SK-N-SH (cell line): ENCODE results near the gene FZD7. TPM values are rescaled to one million over a fixed set of nuclear protein-coding genes. Genes with fewer than 3 reads are reported as not detected.

Experiments
- CTCF ChIA-PET: fragments of 300-600, 350-600 bp; formaldehyde crosslinking; extraction: SDS; loops from one replicate; lab custom pipeline; 2021; lab: Yijun Ruan, JAX
- POLR2A ChIA-PET: fragments of 350-600 bp; sonication (Branson Sonifier 250); formaldehyde crosslinking; extraction: SDS; loops from one replicate; lab custom pipeline; 2020; ENCODE audit warnings: antibody characterized with exemption, inconsistent platforms; lab: Yijun Ruan, JAX
- DNase-seq: peaks from one replicate; pipeline ENCODE4 v3.0.0; 2012
- H2AFZ ChIP-seq: fragments of 200-600 bp; sonication (generic); 2 replicates; pipeline ENCODE4 v1.8.1; 2016; ENCODE audit warnings: antibody characterized with exemption, mild to moderate bottlenecking, low read depth
- H3F3A ChIP-seq: fragments of 200-600 bp; sonication (generic); replicated peaks from 2 replicates; pipeline ENCODE3; 2016; ENCODE audit warnings: antibody characterized with exemption, mild to moderate bottlenecking; ENCODE audit not compliant: insufficient read depth
- H3K27ac ChIP-seq, 2 experiments: fragments of 200-500 bp in 1 of 2; fragments of 200-600 bp in 1 of 2; sonication (Bioruptor generic) in 1 of 2; sonication (generic), shearing (Covaris generic) in 1 of 2; 2 replicates each; pipeline versions ENCODE4 v1.5.1 to v1.6.1; 2014 to 2016; ENCODE audit warnings: low read depth in 2 of 2, inconsistent platforms in 1 of 2, low read length in 1 of 2, mild to moderate bottlenecking in 1 of 2, mixed read lengths in 1 of 2
- H3K27me3 ChIP-seq: fragments of 200-600 bp; sonication (generic), shearing (Covaris generic); 2 replicates; pipeline ENCODE4 v1.6.1; 2016; ENCODE audit warnings: mixed run types; ENCODE audit not compliant: insufficient read depth
- H3K36me3 ChIP-seq, 2 experiments: fragments of 200-500 bp in 1 of 2; fragments of 200-600 bp in 1 of 2; sonication (Bioruptor generic) in 1 of 2; sonication (generic) in 1 of 2; replicated peaks in 1 of 2; 2 replicates each; pipeline versions ENCODE3 to v1.5.1; 2014 to 2016; ENCODE audit warnings: low read length in 1 of 2, mild to moderate bottlenecking in 1 of 2; ENCODE audit not compliant: insufficient read depth in 2 of 2, control insufficient read depth in 1 of 2
- H3K4me1 ChIP-seq, 2 experiments: fragments of 200-500 bp in 1 of 2; fragments of 200-600 bp in 1 of 2; sonication (Bioruptor generic) in 1 of 2; sonication (generic), shearing (Covaris generic) in 1 of 2; 2 replicates each; pipeline versions ENCODE4 v1.5.1 to v1.6.1; 2014 to 2016; ENCODE audit warnings: low read depth in 1 of 2, low read length in 1 of 2, mixed run types in 1 of 2; ENCODE audit not compliant: insufficient read depth in 2 of 2, control insufficient read depth in 1 of 2
- H3K4me2 ChIP-seq: fragments of 200-600 bp; sonication (generic), shearing (Covaris generic); 2 replicates; pipeline ENCODE4 v1.6.1; 2017; ENCODE audit warnings: mixed run types
- H3K4me3 ChIP-seq, 2 experiments: fragments of 200-500 bp in 1 of 2; fragments of 200-600 bp in 1 of 2; sonication (Bioruptor generic) in 1 of 2; sonication (generic), shearing (Covaris generic) in 1 of 2; 2 replicates each; pipeline versions ENCODE4 v1.5.1 to v1.8.1; 2014 to 2016; ENCODE audit warnings: low read depth in 2 of 2, inconsistent platforms in 1 of 2, low read length in 1 of 2, mild to moderate bottlenecking in 1 of 2, mixed read lengths in 1 of 2, moderate library complexity in 1 of 2
- H3K79me2 ChIP-seq: fragments of 200-600 bp; sonication (generic); 2 replicates; pipeline ENCODE4 v1.8.1; 2017; ENCODE audit warnings: mild to moderate bottlenecking; ENCODE audit not compliant: insufficient read depth
- H3K9ac ChIP-seq: fragments of 200-600 bp; sonication (generic); 2 replicates; pipeline ENCODE4 v1.6.1; 2017; ENCODE audit warnings: mixed run types
- H3K9me2 ChIP-seq: fragments of 200-600 bp; sonication (generic); 2 replicates; pipeline ENCODE4 v1.6.1; 2017; ENCODE audit warnings: mixed run types
- H3K9me3 ChIP-seq: fragments of 200-600 bp; sonication (generic); 2 replicates; pipeline ENCODE4 v1.6.1; 2017; ENCODE audit warnings: mixed run types, mild to moderate bottlenecking, moderate library complexity
- H4K20me1 ChIP-seq: fragments of 200-600 bp; sonication (generic); 2 replicates; pipeline ENCODE4 v1.6.1; 2017; ENCODE audit warnings: mild to moderate bottlenecking, mixed run types; ENCODE audit not compliant: insufficient read depth
- CHD2 ChIP-seq: fragments of 150-350 bp; IDR thresholded peaks from 2 replicates; pipeline ENCODE4 v1.6.1; 2018; ENCODE audit warnings: low read length; ENCODE audit not compliant: partially characterized antibody
- FOSL2 ChIP-seq: IDR thresholded peaks from 2 replicates; pipeline ENCODE4 v1.4.0; 2012; ENCODE audit warnings: low read depth, mild to moderate bottlenecking, moderate library complexity, borderline replicate concordance
- FOXJ3 ChIP-seq: sonication (generic); formaldehyde crosslinking; IDR thresholded peaks from 2 replicates; pipeline ENCODE4 v1.5.1; 2020; ENCODE audit warnings: mild to moderate bottlenecking, missing genetic modification reagents
- FOXM1 ChIP-seq: IDR thresholded peaks from 2 replicates; pipeline ENCODE4 v1.4.0; 2012; ENCODE audit warnings: low read depth, mild to moderate bottlenecking
- GATA2 ChIP-seq: sonication (generic); formaldehyde crosslinking; IDR thresholded peaks from 2 replicates; pipeline ENCODE4 v1.5.0; 2020; ENCODE audit warnings: mild to moderate bottlenecking, missing genetic modification reagents
- JUND ChIP-seq: IDR thresholded peaks from 2 replicates; pipeline ENCODE4 v1.4.0; 2012
- MEF2A ChIP-seq: IDR thresholded peaks from 2 replicates; pipeline ENCODE4 v1.4.0; 2012; ENCODE audit warnings: low read depth, borderline replicate concordance
- MXI1 ChIP-seq: IDR thresholded peaks from 2 replicates; pipeline ENCODE4 v1.6.1; 2012; ENCODE audit warnings: mild to moderate bottlenecking, low read depth, low read length, improper control_type of control experiment
- NFIC ChIP-seq: IDR thresholded peaks from 2 replicates; pipeline ENCODE4 v1.4.0; 2012; ENCODE audit warnings: borderline replicate concordance
- POLR2AphosphoS5 ChIP-seq: IDR thresholded peaks from 2 replicates; pipeline ENCODE4 v1.6.1; 2012; ENCODE audit warnings: low read depth, low read length
- RAD21 ChIP-seq: IDR thresholded peaks from 2 replicates; pipeline ENCODE4 v1.6.1; 2012; ENCODE audit warnings: mild to moderate bottlenecking, low read length
- RCOR1 ChIP-seq: fragments of 150-350 bp; IDR thresholded peaks from 2 replicates; pipeline ENCODE4 v1.6.1; 2017; ENCODE audit warnings: antibody characterized with exemption, low read length
- RXRA ChIP-seq: IDR thresholded peaks from 2 replicates; pipeline ENCODE4 v1.4.0; 2012; ENCODE audit warnings: low read depth, mild to moderate bottlenecking, borderline replicate concordance
- SMC3 ChIP-seq: IDR thresholded peaks from 2 replicates; pipeline ENCODE4 v1.6.1; 2012; ENCODE audit warnings: low read depth, low read length, improper control_type of control experiment
- TAF1 ChIP-seq: IDR thresholded peaks from 2 replicates; pipeline ENCODE4 v1.6.1; 2012; ENCODE audit warnings: low read depth, mild to moderate bottlenecking, low read length, moderate library complexity, borderline replicate concordance
- TEAD4 ChIP-seq: IDR thresholded peaks from 2 replicates; pipeline ENCODE4 v1.4.0; 2012; ENCODE audit warnings: mild to moderate bottlenecking, borderline replicate concordance; ENCODE audit not compliant: insufficient read depth
- WGBS: methylation state at CpG from one replicate; pipeline ENCODE4 v1.1.6; 2017; ENCODE audit warnings: low lambda C conversion rate; 5-methylcytosine and 5-hydroxymethylcytosine counted together
- polyA plus RNA-seq, 3 experiments: library from polyadenylated mRNA; depleted of rRNA; stranded (reverse); fragments of >200 nt; gene quantifications; 2 replicates each; pipeline ENCODE4 v1.2.3, GENCODE V29; 2012
- TF ChIP-seq, protein P1 (sequence below): fragments of 150-350 bp; IDR thresholded peaks from 2 replicates; pipeline ENCODE4 v1.6.1; 2016; ENCODE audit warnings: mild to moderate bottlenecking, low read depth, low read length
- TF ChIP-seq, protein P2 (sequence below): IDR thresholded peaks from 2 replicates; pipeline ENCODE4; 2012
- TF ChIP-seq, protein P3 (sequence below): IDR thresholded peaks from 2 replicates; pipeline ENCODE4 v1.4.0; 2012; ENCODE audit warnings: low read depth, borderline replicate concordance
- TF ChIP-seq, protein P4 (sequence below): fragments of 150-350 bp; IDR thresholded peaks from 2 replicates; pipeline ENCODE4 v1.6.1; 2017; ENCODE audit warnings: antibody characterized with exemption, low read length, low read depth, borderline replicate concordance

FZD7 gene
- polyA plus RNA-seq, 1 of the 3 experiments (the other 2 are of a cell fraction) = 19.7 TPM

DNA sequence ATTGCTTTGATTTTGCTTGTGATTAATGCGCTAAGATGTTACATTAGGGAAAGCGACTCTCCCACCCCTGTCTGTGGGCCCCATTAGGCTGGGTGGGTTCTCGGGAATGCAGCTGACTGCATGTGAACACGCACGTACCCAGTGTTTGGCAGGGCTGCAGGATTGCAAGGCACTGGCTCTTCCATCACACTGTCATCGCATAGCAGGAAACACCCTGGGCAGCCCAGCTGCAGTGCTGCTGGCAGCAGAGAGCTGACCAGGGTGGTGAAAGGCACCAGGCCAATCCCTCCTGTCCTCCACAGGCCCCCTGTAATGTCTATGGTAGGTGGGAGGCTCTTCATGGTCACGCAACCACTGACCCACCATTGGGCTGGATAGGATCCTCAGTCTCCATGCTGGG, 34.4 kb upstream of the FZD7 start:
- DNase-seq = no peak
- 93% methylated on average over 3 of the region's 7 CpGs for whole genome bisulfite sequencing
- CTCF ChIA-PET = no interaction called here

DNA sequence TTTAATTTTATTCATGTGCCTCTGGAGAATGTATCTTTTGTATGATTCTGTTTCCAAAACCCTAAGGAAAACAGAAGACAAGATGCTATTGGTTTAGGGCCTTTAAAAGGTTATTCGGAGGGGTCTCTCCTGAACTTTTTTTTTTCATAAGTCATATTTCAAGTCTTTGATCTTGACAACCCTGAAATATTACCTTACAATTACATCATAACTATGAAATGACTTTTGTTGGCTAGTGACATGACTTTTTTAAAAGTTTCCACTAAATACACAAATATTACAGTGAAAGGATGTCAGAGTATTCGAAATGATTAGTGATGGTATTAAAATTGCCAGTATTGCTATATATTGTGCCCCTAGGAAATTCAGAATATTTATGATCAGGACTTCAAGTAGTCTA, 31.8 kb upstream of the FZD7 start:
- CTCF ChIA-PET = interaction anchor here (1.1 kb wide), 1 partner anchor 70 kb away, joined by 3 read pairs; no protein-coding TSS in a partner anchor
- Histone ChIP-seq H3K9me2 (no peaks in the 10 kb centered on the region), H4K20me1 (no peaks in the 10 kb centered on the region), H3K9ac (no peak overlapping the region), H2AFZ (no peak overlapping the region), H3K79me2 (no peaks in the 10 kb centered on the region), H3K36me3 (no peaks in the 10 kb centered on the region), H3K27ac (no peak overlapping the region), H3K27me3 (no peaks in the 10 kb centered on the region), H3K9me3 (no peaks in the 10 kb centered on the region), H3K4me3 (no peak overlapping the region), H3K4me1 (peaks cover 0 to 23% of the 10 kb centered on the region in 2 experiments; a peak in 1 of 4 replicates), H3K4me2 (no peak overlapping the region), H3F3A (no peaks in the 10 kb centered on the region)
- WGBS = 82% methylated on average over 2 of the region's 2 CpGs
- DNase-seq = no peak
- TF ChIP-seq GATA2 (CRISPR knock-in tag) (no peak), JUND (no peak), SMC3 (no peak), POLR2AphosphoS5 (no peak), RAD21 (no peak), TEAD4 (no peak), TAF1 (no peak), FOXJ3 (CRISPR knock-in tag) (no peak), NFIC (no peak), FOXM1 (no peak), MXI1 (no peak)
- TF ChIP-seq, protein P1, sequence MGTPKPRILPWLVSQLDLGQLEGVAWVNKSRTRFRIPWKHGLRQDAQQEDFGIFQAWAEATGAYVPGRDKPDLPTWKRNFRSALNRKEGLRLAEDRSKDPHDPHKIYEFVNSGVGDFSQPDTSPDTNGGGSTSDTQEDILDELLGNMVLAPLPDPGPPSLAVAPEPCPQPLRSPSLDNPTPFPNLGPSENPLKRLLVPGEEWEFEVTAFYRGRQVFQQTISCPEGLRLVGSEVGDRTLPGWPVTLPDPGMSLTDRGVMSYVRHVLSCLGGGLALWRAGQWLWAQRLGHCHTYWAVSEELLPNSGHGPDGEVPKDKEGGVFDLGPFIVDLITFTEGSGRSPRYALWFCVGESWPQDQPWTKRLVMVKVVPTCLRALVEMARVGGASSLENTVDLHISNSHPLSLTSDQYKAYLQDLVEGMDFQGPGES = no peak
- POLR2A ChIA-PET = no interaction called here

More for the DNA sequence above, 34.4 kb upstream of the FZD7 start:
- Histone ChIP-seq H3K27me3 (no peaks in the 10 kb centered on the region), H4K20me1 (no peaks in the 10 kb centered on the region), H3K4me3 (no peak overlapping the region), H3F3A (no peaks in the 10 kb centered on the region), H2AFZ (no peak overlapping the region), H3K36me3 (no peaks in the 10 kb centered on the region), H3K79me2 (no peaks in the 10 kb centered on the region), H3K9ac (no peak overlapping the region), H3K4me1 (peaks cover 0 to 27% of the 10 kb centered on the region in 2 experiments; a peak in 2 of 4 replicates), H3K9me3 (no peaks in the 10 kb centered on the region), H3K9me2 (no peaks in the 10 kb centered on the region), H3K27ac (peak overlapping the region in 1 of 2 experiments; percentile 0; a peak in 1 of 4 replicates), H3K4me2 (no peak overlapping the region)
- POLR2A ChIA-PET = no interaction called here
- TF ChIP-seq FOXM1 (no peak), FOXJ3 (CRISPR knock-in tag) (no peak), JUND (no peak), FOSL2 (no peak), MEF2A (no peak), TEAD4 (no peak), NFIC (no peak), CHD2 (no peak), RXRA (no peak), RCOR1 (no peak)
- TF ChIP-seq, protein P2, sequence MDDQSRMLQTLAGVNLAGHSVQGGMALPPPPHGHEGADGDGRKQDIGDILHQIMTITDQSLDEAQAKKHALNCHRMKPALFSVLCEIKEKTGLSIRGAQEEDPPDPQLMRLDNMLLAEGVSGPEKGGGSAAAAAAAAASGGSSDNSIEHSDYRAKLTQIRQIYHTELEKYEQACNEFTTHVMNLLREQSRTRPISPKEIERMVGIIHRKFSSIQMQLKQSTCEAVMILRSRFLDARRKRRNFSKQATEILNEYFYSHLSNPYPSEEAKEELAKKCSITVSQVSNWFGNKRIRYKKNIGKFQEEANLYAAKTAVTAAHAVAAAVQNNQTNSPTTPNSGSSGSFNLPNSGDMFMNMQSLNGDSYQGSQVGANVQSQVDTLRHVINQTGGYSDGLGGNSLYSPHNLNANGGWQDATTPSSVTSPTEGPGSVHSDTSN = no peak
- TF ChIP-seq, protein P3, sequence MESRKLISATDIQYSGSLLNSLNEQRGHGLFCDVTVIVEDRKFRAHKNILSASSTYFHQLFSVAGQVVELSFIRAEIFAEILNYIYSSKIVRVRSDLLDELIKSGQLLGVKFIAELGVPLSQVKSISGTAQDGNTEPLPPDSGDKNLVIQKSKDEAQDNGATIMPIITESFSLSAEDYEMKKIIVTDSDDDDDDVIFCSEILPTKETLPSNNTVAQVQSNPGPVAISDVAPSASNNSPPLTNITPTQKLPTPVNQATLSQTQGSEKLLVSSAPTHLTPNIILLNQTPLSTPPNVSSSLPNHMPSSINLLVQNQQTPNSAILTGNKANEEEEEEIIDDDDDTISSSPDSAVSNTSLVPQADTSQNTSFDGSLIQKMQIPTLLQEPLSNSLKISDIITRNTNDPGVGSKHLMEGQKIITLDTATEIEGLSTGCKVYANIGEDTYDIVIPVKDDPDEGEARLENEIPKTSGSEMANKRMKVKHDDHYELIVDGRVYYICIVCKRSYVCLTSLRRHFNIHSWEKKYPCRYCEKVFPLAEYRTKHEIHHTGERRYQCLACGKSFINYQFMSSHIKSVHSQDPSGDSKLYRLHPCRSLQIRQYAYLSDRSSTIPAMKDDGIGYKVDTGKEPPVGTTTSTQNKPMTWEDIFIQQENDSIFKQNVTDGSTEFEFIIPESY = no peak
- TF ChIP-seq, protein P4, sequence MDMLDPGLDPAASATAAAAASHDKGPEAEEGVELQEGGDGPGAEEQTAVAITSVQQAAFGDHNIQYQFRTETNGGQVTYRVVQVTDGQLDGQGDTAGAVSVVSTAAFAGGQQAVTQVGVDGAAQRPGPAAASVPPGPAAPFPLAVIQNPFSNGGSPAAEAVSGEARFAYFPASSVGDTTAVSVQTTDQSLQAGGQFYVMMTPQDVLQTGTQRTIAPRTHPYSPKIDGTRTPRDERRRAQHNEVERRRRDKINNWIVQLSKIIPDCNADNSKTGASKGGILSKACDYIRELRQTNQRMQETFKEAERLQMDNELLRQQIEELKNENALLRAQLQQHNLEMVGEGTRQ = no peak
